BJ (cell line): ENCODE results near the gene TEX10. TPM values are rescaled to one million over a fixed set of nuclear protein-coding genes. Genes with fewer than 3 reads are reported as not detected.

Experiments used
- CTCF ChIA-PET: fragments of 350-600 bp; formaldehyde crosslinking; extraction: SDS; loops from one replicate; lab custom pipeline; 2021; ENCODE audit warnings: antibody characterized with exemption, inconsistent platforms; lab: Yijun Ruan, JAX
- POLR2A ChIA-PET: fragments of 300-600 bp; sonication (Branson Sonifier 250); formaldehyde crosslinking; extraction: SDS; loops from one replicate; lab custom pipeline; 2021; ENCODE audit warnings: antibody characterized with exemption; lab: Charles Lee
- DNase-seq: peaks from one replicate; pipeline ENCODE4 v3.0.0-alpha.2; 2011; ENCODE audit warnings: low read depth
- H3K27me3 ChIP-seq: 2 replicates; pipeline ENCODE4 v1.6.0; 2011; ENCODE audit warnings: low read length; ENCODE audit not compliant: control insufficient read depth, insufficient read depth
- H3K36me3 ChIP-seq: 2 replicates; pipeline ENCODE4 v1.5.1; 2011; ENCODE audit warnings: low read length; ENCODE audit not compliant: control insufficient read depth, insufficient read depth
- H3K4me3 ChIP-seq: 2 replicates; pipeline ENCODE4 v1.5.1; 2011; ENCODE audit warnings: low read depth, mild to moderate bottlenecking, control low read depth, low read length
- CTCF ChIP-seq: IDR thresholded peaks from 2 replicates; pipeline ENCODE4 v1.5.1; 2011; ENCODE audit warnings: low read depth, mild to moderate bottlenecking, control low read depth, inconsistent platforms, low read length, moderate library complexity; ENCODE audit not compliant: insufficient read depth
- polyA plus RNA-seq: library from polyadenylated mRNA; depleted of rRNA; stranded (reverse); fragments of >200 nt; gene quantifications from 2 replicates; pipeline ENCODE4 v1.2.3, GENCODE V29; 2011

TEX10 gene
- polyA plus RNA-seq, 1 experiment, result 12.8 TPM

- H3K4me3 ChIP-seq, result no peak overlapping the region
- H3K36me3 ChIP-seq, result peaks cover 4% of the 10 kb centered on the region
- ChIA-PET CTCF (interaction anchor here (0.6 kb wide), 1 partner anchor 218 kb away, joined by 3 read pairs; no protein-coding TSS in a partner anchor), POLR2A (no interaction called here)
- DNase-seq, result no peak
- TF ChIP-seq CTCF, result no peak
- no peaks in the 10 kb centered on the region for H3K27me3 ChIP-seq
These were observed 68.5 kb downstream of the TEX10 start for GRCh38 chr9:100284247-100284646.

GRCh38 chr9:100282388-100282719 is 70.4 kb downstream of the TEX10 start:
- Histone ChIP-seq H3K36me3 (peaks cover 2% of the 10 kb centered on the region), H3K27me3 (no peaks in the 10 kb centered on the region), H3K4me3 (no peak overlapping the region)
- CTCF ChIA-PET, result no interaction called here
- no peak for TF ChIP-seq CTCF
- DNase-seq, result no peak
- POLR2A ChIA-PET, result no interaction called here

GRCh38 chr9:100281676-100282387 is 70.9 kb downstream of the TEX10 start:
- DNase-seq, result no peak
- no peaks in the 10 kb centered on the region for H3K27me3 ChIP-seq
- H3K36me3 ChIP-seq, result peaks cover 2% of the 10 kb centered on the region
- no peak for TF ChIP-seq CTCF
- POLR2A ChIA-PET, result no interaction called here
- no peak overlapping the region for H3K4me3 ChIP-seq
- CTCF ChIA-PET, result no interaction called here

- DNase-seq, result no peak
- Histone ChIP-seq H3K27me3 (no peaks in the 10 kb centered on the region), H3K4me3 (no peak overlapping the region), H3K36me3 (peaks cover 2% of the 10 kb centered on the region)
- CTCF ChIA-PET, result interaction anchor here (0.9 kb wide), 1 partner anchor 44 kb away, joined by 3 read pairs; no protein-coding TSS in a partner anchor
- TF ChIP-seq CTCF, result no peak
- POLR2A ChIA-PET, result no interaction called here
These were observed 71.7 kb downstream of the TEX10 start for GRCh38 chr9:100281066-100281465.

- ChIA-PET POLR2A (no interaction called here), CTCF (interaction anchor here (0.9 to 1.5 kb wide), 2 partner anchors 11 to 14 kb away, joined by 3 to 4 read pairs; no protein-coding TSS in a partner anchor)
- Histone ChIP-seq H3K27me3 (no peaks in the 10 kb centered on the region), H3K4me3 (no peak overlapping the region), H3K36me3 (peaks cover 3% of the 10 kb centered on the region; the same call in 1 of the 2 replicates)
- TF ChIP-seq CTCF, result no peak
- no peak for DNase-seq
These were observed 75.4 kb downstream of the TEX10 start for GRCh38 chr9:100277166-100277979.
